ENCODE measurements around the gene PSMD6. TPM values are rescaled to one million over a fixed set of nuclear protein-coding genes. Genes with fewer than 3 reads are reported as not detected.
A peak's percentile ranks its signal among the peaks of the same experiment; 100 is the strongest.

Gene PSMD6
- total RNA-seq, 1 experiment from 2014 or later, result 62.7 TPM

- Mint-ChIP-seq H3K4me1 (ENCODE audit: insufficient read depth, unreplicated experiment) (peaks cover 2% of the 10 kb centered on the region), H3K27ac (ENCODE audit: low read depth, unreplicated experiment) (peak overlapping the region; percentile 59), H3K36me3 (ENCODE audit: insufficient read depth, unreplicated experiment) (peaks cover 69% of the 10 kb centered on the region), H3K4me3 (ENCODE audit: unreplicated experiment) (no peak overlapping the region), H3K9me3 (ENCODE audit: unreplicated experiment) (no peaks in the 10 kb centered on the region), H3K27me3 (ENCODE audit: insufficient read depth, unreplicated experiment) (no peaks in the 10 kb centered on the region)
- CTCF ChIA-PET, result interaction anchor here (1.0 to 3.9 kb wide), 3 partner anchors 10 to 24 kb away, joined by 5 to 21 read pairs (median 13); no protein-coding TSS in a partner anchor
- no peak for DNase-seq (ENCODE audit: unreplicated experiment)
- no peak for TF ChIP-seq CTCF (IDR thresholded peaks at IDR 0.05; ENCODE audit: unreplicated experiment)
- no TSS peak for BruUV-seq (replicated peaks)
- POLR2A ChIA-PET, result no interaction called here
- intact Hi-C loops (cut with micrococcal nuclease), result no loop called here
Observed at GRCh38 chr3:63984391-63984790, 38.9 kb downstream of the PSMD6 start.

DNA sequence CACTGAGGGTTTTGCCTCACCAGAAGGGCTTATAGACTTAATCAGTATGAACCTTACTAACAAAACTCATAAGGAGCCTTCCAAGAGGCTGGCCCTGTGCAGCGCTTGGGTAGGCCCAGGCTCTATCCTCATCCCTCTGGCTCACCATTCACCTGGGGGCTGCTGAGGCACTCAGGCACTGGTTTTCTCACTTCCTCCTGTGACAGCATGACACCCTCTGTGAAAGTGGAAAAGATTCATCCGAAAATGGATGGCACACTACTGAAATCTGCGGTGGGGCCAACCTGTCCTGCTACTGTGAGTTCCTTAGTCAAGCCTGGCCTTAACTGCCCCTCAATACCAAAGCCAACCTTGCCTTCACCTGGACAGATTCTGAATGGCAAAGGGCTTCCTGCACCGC lies 41.3 kb downstream of the PSMD6 start:
- H3K27ac Mint-ChIP-seq (ENCODE audit: low read depth, unreplicated experiment), result peak overlapping the region; percentile 77

DNA sequence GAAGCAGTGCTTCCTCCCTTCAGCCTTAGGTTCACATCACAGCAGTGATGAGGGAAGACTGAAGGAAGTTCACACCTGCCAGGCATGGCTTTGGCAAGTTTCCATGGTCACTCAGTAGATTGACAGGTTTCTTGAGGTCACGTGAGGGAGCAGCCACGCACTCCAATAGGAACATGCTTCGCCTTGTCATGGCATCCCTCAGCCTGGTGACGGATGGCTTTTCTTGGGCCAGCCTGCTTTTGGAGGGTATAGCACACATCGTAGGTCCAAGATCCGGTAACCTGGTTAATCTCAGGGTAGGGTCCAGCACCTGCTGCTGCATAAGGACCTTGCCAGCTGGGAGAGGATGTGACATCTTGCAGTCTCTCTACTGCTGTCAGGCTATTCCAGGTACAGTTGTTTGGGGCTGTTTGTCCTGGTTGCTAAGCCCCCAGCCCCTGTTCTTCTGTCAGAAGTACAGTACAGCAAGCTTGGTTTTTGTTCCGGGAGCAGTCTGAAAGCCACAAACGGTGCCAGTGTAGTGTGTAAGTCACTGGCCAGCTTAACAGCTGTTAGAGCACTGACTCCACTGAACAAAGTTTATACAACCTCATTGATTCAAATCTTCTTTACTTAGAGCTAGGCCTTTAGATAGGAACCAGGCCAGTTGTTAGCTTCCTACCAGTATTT lies 42.3 kb downstream of the PSMD6 start:
- DNase-seq (ENCODE audit: unreplicated experiment), result no peak
- H3K27ac Mint-ChIP-seq (ENCODE audit: low read depth, unreplicated experiment), result peak overlapping the region; percentile 27
- no peaks in the 10 kb centered on the region for H3K9me3 Mint-ChIP-seq (ENCODE audit: unreplicated experiment)
- peaks cover 22% of the 10 kb centered on the region for H3K4me1 Mint-ChIP-seq (ENCODE audit: insufficient read depth, unreplicated experiment)
- H3K27me3 Mint-ChIP-seq (ENCODE audit: insufficient read depth, unreplicated experiment), result no peaks in the 10 kb centered on the region
- BruUV-seq (replicated peaks), result TSS peak; percentile 5
- no peak for TF ChIP-seq CTCF (IDR thresholded peaks at IDR 0.05; ENCODE audit: unreplicated experiment)
- H3K4me3 Mint-ChIP-seq (ENCODE audit: unreplicated experiment), result no peak overlapping the region
- intact Hi-C loops (cut with micrococcal nuclease), result no loop called here
- H3K36me3 Mint-ChIP-seq (ENCODE audit: insufficient read depth, unreplicated experiment), result peaks cover 44% of the 10 kb centered on the region
- POLR2A ChIA-PET, result interaction anchor here (11.5 kb wide), 1 partner anchor 17 kb away, joined by 283 read pairs; no protein-coding TSS in a partner anchor
- CTCF ChIA-PET, result interaction anchor here (0.9 to 10.0 kb wide), 3 partner anchors 10 to 73 kb away, joined by 3 to 185 read pairs (median 152); no protein-coding TSS in a partner anchor

More for the DNA sequence above, 41.3 kb downstream of the PSMD6 start:
- ChIA-PET POLR2A (interaction anchor here (0.7 kb wide), 1 partner anchor 15 kb away, joined by 3 read pairs; no protein-coding TSS in a partner anchor), CTCF (interaction anchor here (0.8 to 10.0 kb wide), 3 partner anchors 12 to 17 kb away, joined by 3 to 185 read pairs (median 3); no protein-coding TSS in a partner anchor)
- no peaks in the 10 kb centered on the region for H3K27me3 Mint-ChIP-seq (ENCODE audit: insufficient read depth, unreplicated experiment)
- peaks cover 16% of the 10 kb centered on the region for H3K4me1 Mint-ChIP-seq (ENCODE audit: insufficient read depth, unreplicated experiment)
- intact Hi-C loops (cut with micrococcal nuclease), result no loop called here
- peaks cover 48% of the 10 kb centered on the region for H3K36me3 Mint-ChIP-seq (ENCODE audit: insufficient read depth, unreplicated experiment)
- no peak for DNase-seq (ENCODE audit: unreplicated experiment)
- no peaks in the 10 kb centered on the region for H3K9me3 Mint-ChIP-seq (ENCODE audit: unreplicated experiment)
- TF ChIP-seq CTCF (IDR thresholded peaks at IDR 0.05; ENCODE audit: unreplicated experiment), result no peak
- no TSS peak for BruUV-seq (replicated peaks)
- H3K4me3 Mint-ChIP-seq (ENCODE audit: unreplicated experiment), result no peak overlapping the region

DNA sequence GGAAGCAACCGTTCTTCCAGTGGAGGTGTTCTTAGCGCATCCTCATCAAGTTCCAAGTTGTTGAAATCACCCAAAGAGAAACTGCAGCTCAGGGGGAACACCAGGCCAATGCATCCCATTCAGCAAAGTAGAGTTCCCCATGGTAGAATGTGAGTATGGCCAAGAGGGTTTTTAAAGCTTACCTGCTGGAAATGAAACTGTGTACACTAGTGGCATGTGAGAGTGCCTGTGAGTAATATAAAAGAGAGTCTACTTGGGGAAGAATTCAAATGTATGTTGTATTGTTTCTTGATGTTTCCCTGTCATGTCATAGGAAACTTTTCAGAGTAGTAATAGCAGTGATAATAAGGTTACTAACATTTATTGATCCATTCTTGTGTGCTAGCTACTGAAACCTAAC lies 43.3 kb downstream of the PSMD6 start:
- intact Hi-C loops (cut with micrococcal nuclease), result no loop called here
- no peak for TF ChIP-seq CTCF (IDR thresholded peaks at IDR 0.05; ENCODE audit: unreplicated experiment)
- no peaks in the 10 kb centered on the region for H3K9me3 Mint-ChIP-seq (ENCODE audit: unreplicated experiment)
- peak overlapping the region; percentile 86 for H3K27ac Mint-ChIP-seq (ENCODE audit: low read depth, unreplicated experiment)
- H3K27me3 Mint-ChIP-seq (ENCODE audit: insufficient read depth, unreplicated experiment), result no peaks in the 10 kb centered on the region
- no peak overlapping the region for H3K4me3 Mint-ChIP-seq (ENCODE audit: unreplicated experiment)
- peaks cover 41% of the 10 kb centered on the region for H3K36me3 Mint-ChIP-seq (ENCODE audit: insufficient read depth, unreplicated experiment)
- no peak for DNase-seq (ENCODE audit: unreplicated experiment)
- CTCF ChIA-PET, result interaction anchor here (0.6 to 10.0 kb wide), 6 partner anchors 11 to 72 kb away, joined by 3 to 185 read pairs (median 6); partner anchors contain the start of gene PSMD6
- peaks cover 28% of the 10 kb centered on the region for H3K4me1 Mint-ChIP-seq (ENCODE audit: insufficient read depth, unreplicated experiment)
- no TSS peak for BruUV-seq (replicated peaks)
- POLR2A ChIA-PET, result interaction anchor here (1.2 to 11.5 kb wide), 3 partner anchors 11 to 121 kb away, joined by 4 to 283 read pairs (median 58); no protein-coding TSS in a partner anchor
